HG03108 (cell line): ENCODE measurements around the gene HOXB2.

ENCODE experiments used
- ATAC-seq: cut with Tn5 transposase; IDR thresholded peaks from one replicate; pipeline ENCODE4 v1.9.1; 2021; ENCODE audit warnings: moderate library complexity; ENCODE audit not compliant: unreplicated experiment

Gene HOXB2

GRCh38 chr17:48494335-48494734 is 50.6 kb downstream of the HOXB2 start:
- no peak for ATAC-seq
